GM10266 (cell line): ENCODE measurements around the gene SRC.
A peak's percentile ranks its signal among the peaks of the same experiment; 100 is the strongest.

Experiments used
- DNase-seq: peaks from one replicate; pipeline ENCODE4 v3.0.0; 2012; ENCODE audit errors: extremely low spot score
- TF ChIP-seq, protein P1 (sequence below): IDR thresholded peaks from 2 replicates; pipeline ENCODE4 v1.5.1; 2012; ENCODE audit warnings: mild to moderate bottlenecking, low read depth; ENCODE audit not compliant: control insufficient read depth, insufficient read depth; ENCODE audit errors: missing control alignments

Gene SRC

DNA sequence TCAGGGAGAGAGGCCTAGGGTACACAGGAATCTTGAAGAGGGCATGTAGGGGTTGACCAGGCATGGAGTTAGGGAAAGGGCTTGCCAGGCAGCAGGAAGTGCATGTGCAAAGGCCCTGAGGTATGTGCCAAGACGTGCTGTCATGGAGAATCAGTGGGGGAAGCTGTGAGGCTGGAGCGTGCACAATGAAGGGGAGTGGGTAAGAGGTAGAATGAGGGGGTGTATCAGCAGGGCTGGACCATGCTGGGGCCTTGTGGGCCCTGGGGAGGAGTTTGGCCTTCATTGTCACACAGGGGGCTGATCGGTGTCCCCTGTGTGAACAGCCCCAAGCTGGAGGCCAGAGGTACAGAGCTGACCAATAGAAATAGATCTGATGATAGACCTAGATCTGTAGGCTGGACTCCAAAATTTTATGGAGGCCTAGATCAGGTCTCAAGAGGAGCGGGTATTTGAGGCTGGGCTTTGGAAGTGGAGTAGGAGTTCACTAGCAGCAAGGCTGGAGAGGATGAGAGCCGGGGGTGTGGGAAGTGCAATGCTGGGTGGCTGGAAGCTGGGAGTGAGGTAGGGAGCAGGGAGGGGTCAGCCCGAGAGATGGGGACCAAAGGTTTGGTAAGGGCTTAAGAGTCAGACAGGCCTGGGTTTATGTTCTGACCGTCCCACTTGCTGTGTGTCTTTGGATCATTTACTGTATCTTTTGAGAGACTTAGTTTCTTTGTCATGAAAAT is 3.0 kb downstream of the SRC start:
- TF ChIP-seq, protein P1, sequence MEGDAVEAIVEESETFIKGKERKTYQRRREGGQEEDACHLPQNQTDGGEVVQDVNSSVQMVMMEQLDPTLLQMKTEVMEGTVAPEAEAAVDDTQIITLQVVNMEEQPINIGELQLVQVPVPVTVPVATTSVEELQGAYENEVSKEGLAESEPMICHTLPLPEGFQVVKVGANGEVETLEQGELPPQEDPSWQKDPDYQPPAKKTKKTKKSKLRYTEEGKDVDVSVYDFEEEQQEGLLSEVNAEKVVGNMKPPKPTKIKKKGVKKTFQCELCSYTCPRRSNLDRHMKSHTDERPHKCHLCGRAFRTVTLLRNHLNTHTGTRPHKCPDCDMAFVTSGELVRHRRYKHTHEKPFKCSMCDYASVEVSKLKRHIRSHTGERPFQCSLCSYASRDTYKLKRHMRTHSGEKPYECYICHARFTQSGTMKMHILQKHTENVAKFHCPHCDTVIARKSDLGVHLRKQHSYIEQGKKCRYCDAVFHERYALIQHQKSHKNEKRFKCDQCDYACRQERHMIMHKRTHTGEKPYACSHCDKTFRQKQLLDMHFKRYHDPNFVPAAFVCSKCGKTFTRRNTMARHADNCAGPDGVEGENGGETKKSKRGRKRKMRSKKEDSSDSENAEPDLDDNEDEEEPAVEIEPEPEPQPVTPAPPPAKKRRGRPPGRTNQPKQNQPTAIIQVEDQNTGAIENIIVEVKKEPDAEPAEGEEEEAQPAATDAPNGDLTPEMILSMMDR = no peak
- DNase-seq = no peak

DNA sequence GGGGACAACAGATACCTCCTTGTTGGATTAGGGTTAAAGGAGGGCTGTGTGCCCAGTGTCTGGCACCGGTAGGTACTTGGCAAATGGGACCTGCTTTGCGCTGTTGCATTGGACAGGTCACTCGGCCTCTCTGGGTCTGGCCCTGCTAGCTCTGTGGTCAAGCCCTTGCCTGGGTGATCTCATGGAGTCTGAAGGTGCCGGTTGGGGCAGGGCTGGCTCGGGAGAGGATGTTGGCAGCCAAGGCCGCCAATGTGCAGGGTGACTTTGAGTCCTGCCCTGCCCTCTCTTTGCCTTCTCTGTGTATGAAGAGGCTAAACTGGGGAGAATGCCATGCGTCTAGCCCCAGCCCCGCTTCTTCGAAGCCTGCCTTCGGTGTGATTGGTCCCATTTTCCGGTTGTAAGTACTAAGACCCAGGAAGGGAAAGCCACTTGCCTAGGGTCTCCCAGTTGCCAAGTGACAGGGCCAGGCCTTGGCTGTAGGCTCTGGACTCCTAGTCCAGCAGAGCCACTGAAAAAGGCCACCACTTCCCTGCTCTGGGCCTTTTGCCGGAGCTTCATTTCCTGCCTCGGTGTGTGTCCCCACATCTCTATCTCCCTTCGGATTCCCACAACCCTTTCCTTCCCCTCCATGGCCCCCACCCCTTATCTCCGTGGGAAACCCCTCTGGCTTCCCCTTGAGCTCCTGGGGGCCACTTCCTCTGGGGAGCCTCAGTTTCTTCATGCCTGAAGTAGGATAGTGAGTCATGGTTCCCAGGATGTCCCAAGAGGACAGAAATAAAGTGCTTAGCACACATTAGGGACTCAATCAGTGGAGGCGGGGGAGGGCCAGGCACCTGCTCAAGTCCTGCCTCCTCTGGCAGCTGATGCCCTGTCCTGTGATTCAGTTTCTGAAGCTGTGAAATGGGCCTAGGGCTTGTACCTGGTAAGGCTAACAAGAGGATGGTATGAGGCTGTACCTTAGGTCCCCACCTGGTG is 3.9 kb downstream of the SRC start:
- TF ChIP-seq, protein P1 = no peak
- DNase-seq = peak; percentile 43

DNA sequence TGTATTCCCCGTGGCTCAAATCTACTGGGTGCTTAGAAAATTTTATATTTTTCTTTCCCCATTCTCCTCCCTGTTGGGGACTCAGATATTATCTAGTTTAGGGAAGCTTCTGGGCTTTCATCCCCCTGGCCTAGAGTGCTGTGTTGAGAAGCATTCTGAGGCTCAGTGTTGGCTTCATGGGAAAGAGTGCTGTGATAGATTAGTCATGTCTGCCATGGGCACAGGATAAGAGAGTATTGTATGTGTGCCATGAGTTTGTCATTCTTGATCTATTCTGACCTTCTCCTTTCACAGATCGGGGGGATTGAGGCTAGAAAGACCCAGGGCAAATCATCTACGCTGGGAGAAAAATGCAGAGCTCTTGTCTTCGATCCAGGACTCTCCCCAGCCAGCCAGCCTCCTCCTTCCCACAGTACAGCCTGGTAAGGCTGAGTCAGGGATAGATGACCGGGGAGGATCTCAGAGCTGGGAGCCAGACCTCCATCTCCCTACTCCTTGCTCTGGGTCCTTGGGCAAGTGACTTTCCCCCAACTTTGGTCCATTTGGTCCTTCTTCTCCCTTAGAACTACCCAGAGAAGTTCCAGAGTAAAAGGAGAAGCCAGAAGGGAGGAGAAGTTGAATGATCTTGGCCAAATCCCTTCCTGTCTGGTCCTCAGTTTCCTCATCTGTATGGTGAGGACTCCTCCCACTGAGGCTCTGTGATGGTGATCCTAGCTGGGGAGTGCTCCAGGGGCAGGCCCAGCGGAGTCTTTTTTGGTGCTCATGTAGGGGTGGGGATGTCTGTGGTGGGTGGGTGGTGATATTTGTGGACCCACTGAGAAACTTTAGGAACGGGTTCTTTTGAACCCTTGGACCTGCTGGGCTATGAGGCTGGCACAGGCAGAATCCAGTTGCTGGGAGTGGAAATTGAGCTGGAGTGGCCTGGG is 5.0 kb downstream of the SRC start:
- DNase-seq = no peak
- TF ChIP-seq, protein P1 = no peak

DNA sequence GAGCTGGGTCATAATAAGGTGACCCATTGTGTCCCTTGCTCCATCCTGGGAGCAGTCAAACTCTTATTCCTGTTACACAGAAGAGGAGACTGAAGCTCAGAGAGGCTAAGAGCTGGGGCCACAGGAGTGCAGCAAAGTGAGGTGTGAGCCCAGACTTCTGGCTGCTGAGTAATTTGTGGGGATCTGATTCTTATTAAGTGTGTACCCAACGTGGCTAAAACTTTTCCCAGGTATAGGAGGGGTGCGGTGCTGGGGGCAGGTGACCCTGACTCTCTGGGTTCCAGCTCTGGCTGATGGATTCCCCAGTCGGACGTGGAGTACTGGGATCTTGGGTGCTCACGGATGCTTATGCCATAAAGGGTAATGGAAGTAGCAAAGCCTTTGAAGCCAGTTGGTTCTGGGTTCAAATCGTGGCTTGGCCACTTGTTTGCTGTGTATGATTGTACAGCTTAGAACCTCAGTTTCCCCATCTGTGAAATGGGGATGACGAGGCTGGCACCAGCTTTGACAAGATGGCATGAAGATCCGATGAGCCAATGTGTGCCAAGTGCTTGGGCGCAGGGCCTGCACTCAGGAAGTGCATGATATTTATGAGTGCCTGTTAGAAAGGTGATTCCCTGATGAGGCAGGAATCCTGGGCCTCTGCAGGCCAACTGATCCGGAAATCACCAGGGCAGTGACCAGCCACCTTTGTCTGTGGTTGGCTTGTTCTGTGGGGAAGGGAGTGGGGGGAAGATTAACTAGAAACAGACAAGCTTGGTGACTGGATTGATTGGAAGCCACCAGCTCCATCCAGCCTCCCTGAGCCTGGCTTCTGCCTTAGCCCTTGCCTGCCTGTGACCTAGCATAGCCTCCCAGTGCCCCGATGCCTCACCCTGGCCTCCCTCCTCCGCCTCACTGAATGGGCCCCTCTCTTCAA is 6.0 kb downstream of the SRC start:
- TF ChIP-seq, protein P1 = no peak
- DNase-seq = no peak

DNA sequence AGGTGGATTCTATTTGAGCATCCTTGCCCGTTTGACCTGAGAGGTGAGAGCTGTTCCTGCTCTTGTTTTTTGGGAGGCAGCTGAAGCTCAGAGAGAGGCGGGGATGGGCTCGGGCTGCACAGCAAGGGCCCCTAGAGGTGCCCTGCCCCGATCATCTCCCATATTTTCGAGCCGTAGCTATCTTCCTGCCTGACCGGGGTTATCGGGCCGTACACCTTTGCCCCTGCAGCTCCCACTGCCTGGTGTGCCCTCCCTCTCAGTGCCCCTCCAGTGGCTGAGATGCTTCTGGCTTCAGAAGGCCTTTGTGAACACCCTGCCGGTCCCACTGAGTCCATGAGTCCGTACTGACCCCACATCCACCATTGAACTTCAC is 6.7 kb downstream of the SRC start:
- TF ChIP-seq, protein P1 = no peak
- no peak for DNase-seq

DNA sequence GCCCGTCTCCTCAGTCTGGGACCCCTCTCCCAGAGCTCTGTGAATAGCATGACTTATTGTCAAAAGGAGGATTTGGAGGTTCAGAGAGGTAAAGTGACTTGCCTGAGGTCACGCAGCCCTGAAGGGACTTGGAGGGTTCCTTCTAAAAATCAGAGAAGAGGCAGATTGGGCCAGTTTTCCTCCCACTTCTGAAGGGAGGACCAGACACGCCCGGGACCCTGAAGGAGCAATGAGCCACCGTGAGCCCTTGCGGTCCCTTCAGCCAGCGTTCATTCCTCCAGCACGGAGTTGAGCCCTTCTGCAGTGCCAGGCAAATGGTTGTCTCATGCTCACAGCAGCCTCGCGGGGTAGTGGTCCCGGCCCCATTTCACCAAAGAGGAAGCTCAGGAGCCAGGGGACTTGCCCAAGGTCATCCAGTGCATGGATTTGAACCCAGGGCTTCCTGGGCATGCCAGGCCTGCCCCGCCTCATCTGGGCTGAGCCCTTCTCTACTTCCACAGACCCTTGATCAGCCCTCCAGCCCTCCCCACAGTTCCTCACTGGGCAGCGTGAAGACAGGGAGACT is 7.4 kb downstream of the SRC start:
- TF ChIP-seq, protein P1 = no peak
- no peak for DNase-seq
